SK-N-SH treated with all-trans-retinoic acid at 6 μM for 48 hours (cell line): ENCODE data around the gene ASCC3.

Source experiments
- ATAC-seq: fragments of 200-7000 bp; cut with Tn5 transposase; 3 replicates; pipeline ENCODE4 v1.9.1; 2020; ENCODE audit warnings: mild to moderate bottlenecking, moderate library complexity
- ARNTL ChIP-seq: fragments of 450-650 bp; formaldehyde crosslinking; IDR thresholded peaks from 2 replicates; pipeline ENCODE4 v1.5.0; 2020; ENCODE audit warnings: low read depth, mild to moderate bottlenecking, moderate library complexity, borderline replicate concordance
- BACH2 ChIP-seq: fragments of 250-450 bp; sonication (Bioruptor Pico); IDR thresholded peaks from 2 replicates; pipeline ENCODE4 v1.9.0; 2021; ENCODE audit warnings: mild to moderate bottlenecking, borderline replicate concordance
- CSDC2 ChIP-seq: fragments of 250-450 bp; sonication (Bioruptor Pico); IDR thresholded peaks from 2 replicates; pipeline ENCODE4 v1.5.0; 2020; ENCODE audit warnings: mild to moderate bottlenecking, moderate library complexity
- ESRRG ChIP-seq: fragments of 250-450 bp; sonication (Bioruptor Pico); IDR thresholded peaks from 2 replicates; pipeline ENCODE4 v1.6.1; 2021; ENCODE audit warnings: mild to moderate bottlenecking
- GLIS3 ChIP-seq: fragments of 250-450 bp; sonication (Bioruptor Pico); IDR thresholded peaks from 2 replicates; pipeline ENCODE4 v1.5.0; 2020; ENCODE audit warnings: mild to moderate bottlenecking, moderate library complexity
- ISL1 ChIP-seq: fragments of 250-450 bp; sonication (Bioruptor Pico); IDR thresholded peaks from 2 replicates; pipeline ENCODE4 v2.1.2; 2022; ENCODE audit warnings: mild to moderate bottlenecking, moderate library complexity
- OSR1 ChIP-seq: fragments of 250-450 bp; sonication (Bioruptor Pico); IDR thresholded peaks from 2 replicates; pipeline ENCODE4 v1.8.0; 2022; ENCODE audit warnings: moderate library complexity, mild to moderate bottlenecking, inconsistent platforms
- RARB ChIP-seq: fragments of 250-450 bp; sonication (Bioruptor Pico); IDR thresholded peaks from 2 replicates; pipeline ENCODE4 v1.8.0; 2021; ENCODE audit warnings: mild to moderate bottlenecking, moderate library complexity
- SNAI2 ChIP-seq: fragments of 250-450 bp; sonication (Bioruptor Pico); IDR thresholded peaks from 2 replicates; pipeline ENCODE4 v1.5.0; 2020; ENCODE audit warnings: mild to moderate bottlenecking, moderate library complexity
- TCF4 ChIP-seq: fragments of 250-450 bp; sonication (Bioruptor Pico); IDR thresholded peaks from 2 replicates; pipeline ENCODE4 v1.8.0; 2021; ENCODE audit warnings: mild to moderate bottlenecking, moderate library complexity, borderline replicate concordance
- TOX ChIP-seq: fragments of 250-450 bp; sonication (Bioruptor Pico); IDR thresholded peaks from 2 replicates; pipeline ENCODE4 v1.8.0; 2021; ENCODE audit warnings: mild to moderate bottlenecking, moderate library complexity, borderline replicate concordance
- ZC3H10 ChIP-seq: fragments of 250-450 bp; sonication (Bioruptor Pico); IDR thresholded peaks from 2 replicates; pipeline ENCODE4 v1.5.1; 2021; ENCODE audit warnings: mild to moderate bottlenecking, moderate library complexity
- ZFP3 ChIP-seq: fragments of 250-450 bp; sonication (Bioruptor Pico); IDR thresholded peaks from 2 replicates; pipeline ENCODE4 v1.5.0; 2020; ENCODE audit warnings: mild to moderate bottlenecking, moderate library complexity
- ZFP30 ChIP-seq: fragments of 450-650 bp; formaldehyde crosslinking; IDR thresholded peaks from 2 replicates; pipeline ENCODE4 v1.5.0; 2022; ENCODE audit warnings: mild to moderate bottlenecking, moderate library complexity
- ZNF565 ChIP-seq: fragments of 450-650 bp; formaldehyde crosslinking; conservative IDR thresholded peaks from 2 replicates; pipeline ENCODE4 v1.5.0; 2020; ENCODE audit warnings: low read depth, mild to moderate bottlenecking, moderate library complexity
- ZNF70 ChIP-seq: fragments of 450-650 bp; formaldehyde crosslinking; IDR thresholded peaks from 2 replicates; pipeline ENCODE4 v1.5.0; 2020; ENCODE audit warnings: mild to moderate bottlenecking, moderate library complexity
- TF ChIP-seq, protein P1 (sequence below): fragments of 250-450 bp; sonication (Bioruptor Pico); IDR thresholded peaks from 2 replicates; pipeline ENCODE4 v1.5.1; 2020; ENCODE audit warnings: low read depth, mild to moderate bottlenecking, moderate library complexity
- TF ChIP-seq, protein P2 (sequence below): fragments of 250-450 bp; sonication (Bioruptor Pico); IDR thresholded peaks from 2 replicates; pipeline ENCODE4 v1.5.1; 2021; ENCODE audit warnings: mild to moderate bottlenecking, moderate library complexity
- TF ChIP-seq, protein P3 (sequence below): fragments of 250-450 bp; sonication (Bioruptor Pico); IDR thresholded peaks from 2 replicates; pipeline ENCODE4 v1.8.0; 2021; ENCODE audit warnings: low read depth, mild to moderate bottlenecking, moderate library complexity, borderline replicate concordance

Gene ASCC3

DNA sequence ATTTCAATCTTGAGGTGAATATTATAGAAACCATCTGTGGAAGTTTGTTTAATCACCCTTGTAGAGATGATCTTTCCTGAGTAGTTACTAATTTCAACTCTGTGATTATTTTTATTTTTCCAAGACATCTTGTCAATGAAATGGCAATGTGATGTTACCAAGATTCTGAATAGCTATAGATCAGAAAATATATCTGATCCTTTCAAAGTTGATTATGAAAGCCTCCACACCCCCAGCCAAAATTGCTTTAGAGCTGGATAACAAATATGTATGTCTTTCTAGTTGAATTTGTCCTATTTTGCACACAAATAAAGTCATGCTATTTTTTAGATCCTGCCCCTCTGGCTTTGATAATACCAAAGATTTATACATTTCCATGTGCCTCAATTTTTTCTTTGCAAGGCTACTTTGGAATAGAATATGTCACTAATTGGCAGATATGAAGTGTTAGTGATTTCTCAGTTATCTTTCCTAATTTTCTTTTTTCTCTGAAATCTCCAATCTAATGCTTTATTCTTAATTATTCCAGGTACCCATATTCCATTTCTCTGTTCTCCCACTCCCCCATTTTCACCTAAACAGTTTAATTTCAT, 421.4 kb downstream of the ASCC3 start:
- no peak for TF ChIP-seq ZC3H10
- no peak for TF ChIP-seq CSDC2 (CRISPR knock-in tag)
- no peak for TF ChIP-seq GLIS3
- no peak for TF ChIP-seq ESRRG (CRISPR knock-in tag)
- TF ChIP-seq ZFP30 (CRISPR knock-in tag) = no peak
- TF ChIP-seq, protein P1, sequence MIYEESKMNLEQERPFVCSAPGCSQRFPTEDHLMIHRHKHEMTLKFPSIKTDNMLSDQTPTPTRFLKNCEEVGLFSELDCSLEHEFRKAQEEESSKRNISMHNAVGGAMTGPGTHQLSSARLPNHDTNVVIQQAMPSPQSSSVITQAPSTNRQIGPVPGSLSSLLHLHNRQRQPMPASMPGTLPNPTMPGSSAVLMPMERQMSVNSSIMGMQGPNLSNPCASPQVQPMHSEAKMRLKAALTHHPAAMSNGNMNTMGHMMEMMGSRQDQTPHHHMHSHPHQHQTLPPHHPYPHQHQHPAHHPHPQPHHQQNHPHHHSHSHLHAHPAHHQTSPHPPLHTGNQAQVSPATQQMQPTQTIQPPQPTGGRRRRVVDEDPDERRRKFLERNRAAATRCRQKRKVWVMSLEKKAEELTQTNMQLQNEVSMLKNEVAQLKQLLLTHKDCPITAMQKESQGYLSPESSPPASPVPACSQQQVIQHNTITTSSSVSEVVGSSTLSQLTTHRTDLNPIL (CRISPR knock-in tag) = no peak
- TF ChIP-seq ZFP3 = no peak
- ATAC-seq = no peak

DNA sequence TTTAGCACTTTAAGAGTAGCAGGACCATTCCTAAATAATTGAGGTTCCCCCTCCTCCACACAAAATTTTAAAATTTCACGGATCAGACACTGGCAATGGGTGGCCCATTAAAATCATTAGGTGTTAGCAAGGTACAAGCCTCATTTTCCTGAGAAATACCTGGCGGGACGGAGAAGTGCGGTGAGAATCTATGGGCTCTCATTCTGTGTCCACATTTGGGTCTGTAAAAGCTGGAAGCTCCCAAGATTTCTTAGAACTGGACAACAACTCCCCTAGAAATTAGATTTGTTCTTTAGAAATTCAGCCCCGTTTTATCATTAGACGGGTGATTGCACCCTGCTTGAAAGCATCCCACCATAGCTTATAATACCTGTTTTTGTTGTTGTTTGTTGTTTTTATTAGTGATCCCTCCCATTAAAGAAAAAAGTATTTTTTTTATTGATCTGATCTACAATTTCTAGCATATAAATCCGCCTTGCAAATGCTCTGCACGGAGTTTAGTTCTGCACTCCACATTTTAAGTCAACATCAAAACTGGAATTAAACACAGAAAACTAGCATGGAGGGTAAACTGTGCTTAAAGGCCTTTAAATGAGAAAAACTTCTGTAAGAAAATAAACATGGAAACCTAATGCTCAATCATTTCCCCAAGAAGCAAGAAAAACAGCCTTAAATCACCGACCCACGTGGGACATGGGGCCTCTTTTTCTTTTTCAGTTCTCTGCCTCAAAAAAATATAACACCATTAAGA, 422.1 kb downstream of the ASCC3 start:
- TF ChIP-seq ARNTL (CRISPR knock-in tag) = no peak
- no peak for TF ChIP-seq ZNF70
- TF ChIP-seq ISL1 (CRISPR knock-in tag) = no peak
- no peak for TF ChIP-seq RARB
- TF ChIP-seq OSR1 = no peak
- TF ChIP-seq, protein P2, sequence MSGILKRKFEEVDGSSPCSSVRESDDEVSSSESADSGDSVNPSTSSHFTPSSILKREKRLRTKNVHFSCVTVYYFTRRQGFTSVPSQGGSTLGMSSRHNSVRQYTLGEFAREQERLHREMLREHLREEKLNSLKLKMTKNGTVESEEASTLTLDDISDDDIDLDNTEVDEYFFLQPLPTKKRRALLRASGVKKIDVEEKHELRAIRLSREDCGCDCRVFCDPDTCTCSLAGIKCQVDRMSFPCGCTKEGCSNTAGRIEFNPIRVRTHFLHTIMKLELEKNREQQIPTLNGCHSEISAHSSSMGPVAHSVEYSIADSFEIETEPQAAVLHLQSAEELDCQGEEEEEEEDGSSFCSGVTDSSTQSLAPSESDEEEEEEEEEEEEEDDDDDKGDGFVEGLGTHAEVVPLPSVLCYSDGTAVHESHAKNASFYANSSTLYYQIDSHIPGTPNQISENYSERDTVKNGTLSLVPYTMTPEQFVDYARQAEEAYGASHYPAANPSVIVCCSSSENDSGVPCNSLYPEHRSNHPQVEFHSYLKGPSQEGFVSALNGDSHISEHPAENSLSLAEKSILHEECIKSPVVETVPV (CRISPR knock-in tag) = no peak
- no peak for TF ChIP-seq ZFP3
- TF ChIP-seq ZNF565 (CRISPR knock-in tag) = no peak
- TF ChIP-seq TCF4 (CRISPR knock-in tag) = no peak
- no peak for TF ChIP-seq TOX (CRISPR knock-in tag)
- no peak for TF ChIP-seq SNAI2 (CRISPR knock-in tag)
- no peak for TF ChIP-seq ESRRG (CRISPR knock-in tag)
- TF ChIP-seq BACH2 (CRISPR knock-in tag) = no peak
- no peak for TF ChIP-seq ZC3H10
- TF ChIP-seq, protein P3, sequence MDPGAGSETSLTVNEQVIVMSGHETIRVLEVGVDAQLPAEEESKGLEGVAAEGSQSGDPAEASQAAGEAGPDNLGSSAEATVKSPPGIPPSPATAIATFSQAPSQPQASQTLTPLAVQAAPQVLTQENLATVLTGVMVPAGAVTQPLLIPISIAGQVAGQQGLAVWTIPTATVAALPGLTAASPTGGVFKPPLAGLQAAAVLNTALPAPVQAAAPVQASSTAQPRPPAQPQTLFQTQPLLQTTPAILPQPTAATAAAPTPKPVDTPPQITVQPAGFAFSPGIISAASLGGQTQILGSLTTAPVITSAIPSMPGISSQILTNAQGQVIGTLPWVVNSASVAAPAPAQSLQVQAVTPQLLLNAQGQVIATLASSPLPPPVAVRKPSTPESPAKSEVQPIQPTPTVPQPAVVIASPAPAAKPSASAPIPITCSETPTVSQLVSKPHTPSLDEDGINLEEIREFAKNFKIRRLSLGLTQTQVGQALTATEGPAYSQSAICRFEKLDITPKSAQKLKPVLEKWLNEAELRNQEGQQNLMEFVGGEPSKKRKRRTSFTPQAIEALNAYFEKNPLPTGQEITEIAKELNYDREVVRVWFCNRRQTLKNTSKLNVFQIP (CRISPR knock-in tag) = no peak
- TF ChIP-seq, all 23 proteins: peak for 0

More for the DNA sequence above, 422.1 kb downstream of the ASCC3 start:
- no peak for ATAC-seq
